HG02623 (cell line): Measurements from ENCODE around the gene RXFP4.
"Not testable (repeated sequence)": the region's sequence is repeated elsewhere in the genome, so short reads cannot be mapped to it uniquely, and the experiment has no call there.

Source experiments
- ATAC-seq: cut with Tn5 transposase; IDR thresholded peaks from one replicate; pipeline ENCODE4 v1.9.1; 2021; ENCODE audit warnings: moderate library complexity; ENCODE audit not compliant: unreplicated experiment

RXFP4 gene

DNA sequence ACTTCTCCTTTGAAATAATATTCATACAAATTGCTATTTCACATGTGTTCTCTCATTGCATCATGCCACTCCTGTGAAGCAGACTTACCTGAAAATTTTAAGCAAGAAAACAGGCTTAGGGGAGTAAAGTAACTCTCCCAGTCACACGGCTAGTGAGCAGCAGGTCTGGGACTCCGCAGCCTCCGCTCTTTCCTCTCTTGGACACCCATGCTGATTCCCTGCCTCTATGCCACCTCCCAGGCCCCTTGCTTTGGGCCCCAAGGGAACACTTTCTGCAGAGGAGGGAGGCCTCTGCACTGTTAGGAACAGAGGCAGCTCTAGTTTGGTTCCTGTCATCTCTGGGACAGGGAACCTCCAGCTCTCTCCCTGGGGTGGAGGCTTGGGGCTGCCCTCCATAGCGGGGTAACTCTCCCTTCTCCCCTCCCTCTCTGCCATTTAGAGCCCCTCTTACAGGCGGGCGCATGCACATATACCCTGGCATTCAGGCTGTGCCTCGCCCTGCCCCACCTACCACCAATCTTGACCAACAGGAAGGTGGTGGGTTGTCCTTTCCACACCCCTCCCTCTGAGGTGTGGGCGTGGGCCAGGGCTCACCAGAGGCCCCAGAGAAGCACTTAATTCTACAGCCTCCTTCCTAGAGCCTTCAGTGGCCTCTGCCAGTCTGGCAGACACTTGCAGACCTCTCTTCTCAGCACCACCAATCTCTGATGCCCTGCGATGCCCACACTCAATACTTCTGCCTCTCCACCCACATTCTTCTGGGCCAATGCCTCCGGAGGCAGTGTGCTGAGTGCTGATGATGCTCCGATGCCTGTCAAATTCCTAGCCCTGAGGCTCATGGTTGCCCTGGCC lies at the start of gene RXFP4:
Gene RXFP4, plus strand, starts transcription at position 646 of the 852 bp plus-strand sequence. Its CDS starts 72 bp downstream, at position 718.
- ATAC-seq, result no peak

DNA sequence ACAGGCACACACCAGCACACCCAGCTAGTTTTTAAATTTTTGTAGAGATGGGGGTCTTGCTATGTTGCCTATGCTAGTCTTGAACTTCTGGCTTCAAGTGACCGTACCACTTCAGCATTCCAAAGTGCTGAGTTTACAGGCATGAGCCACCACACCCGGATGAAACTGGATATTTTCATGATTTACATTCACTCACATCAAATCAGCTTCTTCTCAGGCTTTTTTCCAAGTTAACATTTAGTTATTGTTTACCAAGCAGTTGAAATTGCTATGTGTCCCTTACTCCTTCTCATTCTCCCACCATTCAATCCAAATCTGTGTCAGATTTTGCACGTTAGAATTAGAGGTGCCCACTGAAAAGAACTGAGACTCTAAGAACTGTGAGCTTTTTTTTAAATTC lies 48.6 kb upstream of the RXFP4 start:
- ATAC-seq, result no peak

DNA sequence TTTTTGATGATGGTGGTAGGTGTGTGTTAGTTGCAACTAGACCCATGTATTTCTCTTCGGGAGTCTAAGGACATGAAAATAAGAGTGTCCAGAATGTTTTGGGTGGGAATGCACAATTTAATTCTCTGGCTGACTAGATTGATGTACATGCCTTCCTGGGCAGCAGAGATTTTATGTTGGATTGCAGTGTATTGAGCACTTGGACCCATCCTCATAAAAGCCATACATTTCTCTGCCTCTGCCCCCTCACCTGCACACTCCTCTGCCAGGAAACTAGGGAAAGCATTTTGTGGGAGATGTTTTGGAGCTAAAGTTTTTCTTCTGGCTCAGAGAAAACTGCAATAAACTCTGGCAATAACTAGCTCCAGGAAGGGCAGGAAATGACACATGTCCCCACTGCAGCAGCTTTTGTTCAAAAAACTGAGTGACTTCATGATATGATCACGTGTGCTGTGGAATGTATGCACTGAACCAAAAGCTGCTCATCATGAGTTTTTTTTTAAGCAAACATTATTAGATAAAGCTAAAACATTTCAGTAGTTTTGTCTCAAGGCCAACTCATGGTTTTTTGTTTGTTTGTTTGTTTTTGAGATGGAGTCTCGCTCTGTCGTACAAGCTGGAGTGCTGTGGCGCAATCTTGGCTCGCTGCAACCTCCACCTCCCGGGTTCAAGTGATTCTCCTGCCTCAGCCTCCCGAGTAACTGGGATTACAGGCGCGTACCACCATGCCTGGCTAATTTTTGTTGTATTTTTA lies 47.9 kb upstream of the RXFP4 start:
- no peak for ATAC-seq

GRCh38 chr1:155895617-155896016 lies 45.8 kb upstream of the RXFP4 start:
- ATAC-seq, result not testable (repeated sequence)

GRCh38 chr1:155896476-155896875 lies 45.0 kb upstream of the RXFP4 start:
- not testable (repeated sequence) for ATAC-seq

- ATAC-seq, result no peak
These were observed 43.7 kb upstream of the RXFP4 start for GRCh38 chr1:155897746-155898145.

DNA sequence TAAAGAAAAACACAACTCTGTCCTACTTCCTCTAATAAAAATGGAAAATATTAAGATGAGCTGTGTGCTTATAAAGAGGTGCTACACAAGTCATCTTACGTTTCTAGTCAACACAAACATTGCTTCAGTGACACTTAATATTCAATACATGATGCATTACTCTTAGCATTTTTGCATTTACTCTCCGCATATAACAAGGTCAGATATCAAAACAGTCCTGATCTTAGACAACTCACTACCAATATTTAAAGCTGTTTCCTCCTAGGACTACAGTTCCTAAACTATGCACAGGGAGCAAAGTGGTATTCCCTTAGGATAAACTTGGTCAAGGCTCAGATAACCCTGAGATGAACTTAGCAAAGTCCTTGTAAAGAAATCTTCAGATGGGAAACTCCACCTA lies 42.5 kb upstream of the RXFP4 start:
- ATAC-seq, result no peak

GRCh38 chr1:155899683-155900082 lies 41.8 kb upstream of the RXFP4 start:
- ATAC-seq, result no peak

DNA sequence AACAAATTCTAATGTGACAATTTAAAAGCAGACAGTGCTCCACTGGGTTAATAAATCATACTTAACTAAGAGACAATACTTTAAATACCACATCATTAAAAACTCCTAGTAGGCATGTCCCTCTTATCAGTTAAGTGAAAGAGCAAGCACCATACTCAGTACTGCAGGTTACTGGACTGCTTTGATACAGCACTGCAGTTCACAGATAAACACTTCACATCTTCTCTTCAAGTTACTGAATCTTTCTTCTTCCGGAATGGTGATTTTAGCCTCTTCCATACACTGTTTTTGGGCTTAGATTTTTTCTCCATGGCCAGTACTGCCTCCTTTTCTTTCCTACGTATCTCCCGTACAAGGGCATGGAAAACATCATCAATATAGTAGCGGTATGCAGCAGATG lies 41.3 kb upstream of the RXFP4 start:
- no peak for ATAC-seq

DNA sequence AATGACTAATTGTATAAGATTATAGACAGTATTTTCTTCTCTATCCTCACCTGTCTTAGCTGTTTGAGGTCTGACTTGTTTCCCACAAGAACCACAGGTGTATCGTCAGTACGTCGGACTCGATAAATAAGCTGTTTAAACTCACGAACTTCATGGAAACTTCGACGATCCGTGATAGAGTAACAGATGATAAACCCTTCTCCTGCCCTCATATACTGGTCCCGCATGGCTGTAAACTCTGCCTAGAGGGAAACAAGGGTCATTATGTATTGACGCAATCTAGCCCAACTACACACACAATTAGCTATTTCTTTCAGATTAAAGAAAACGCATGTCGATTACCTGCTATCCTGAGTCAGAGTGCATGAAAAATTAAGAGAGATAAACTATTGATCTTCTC lies 37.2 kb upstream of the RXFP4 start:
- ATAC-seq, result no peak

DNA sequence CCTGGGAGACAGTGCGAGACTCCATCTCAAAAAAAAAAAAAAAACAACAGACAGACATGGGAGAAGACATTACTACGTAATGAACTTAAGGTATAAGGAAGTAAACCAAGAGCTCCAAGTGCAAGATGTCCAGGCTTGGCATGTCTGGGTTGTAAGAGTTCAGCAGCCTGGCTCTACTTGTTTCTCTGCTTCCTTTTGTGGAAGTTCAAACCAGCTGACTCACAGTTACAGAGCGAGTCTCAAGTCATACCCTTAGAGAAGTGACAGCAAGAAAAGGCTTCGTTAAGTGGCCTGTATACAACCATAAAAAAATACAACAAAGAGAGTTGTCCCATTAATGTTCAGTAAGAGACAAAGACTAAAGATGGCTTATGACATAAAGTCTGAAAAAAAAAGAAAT lies 31.5 kb upstream of the RXFP4 start:
- no peak for ATAC-seq

DNA sequence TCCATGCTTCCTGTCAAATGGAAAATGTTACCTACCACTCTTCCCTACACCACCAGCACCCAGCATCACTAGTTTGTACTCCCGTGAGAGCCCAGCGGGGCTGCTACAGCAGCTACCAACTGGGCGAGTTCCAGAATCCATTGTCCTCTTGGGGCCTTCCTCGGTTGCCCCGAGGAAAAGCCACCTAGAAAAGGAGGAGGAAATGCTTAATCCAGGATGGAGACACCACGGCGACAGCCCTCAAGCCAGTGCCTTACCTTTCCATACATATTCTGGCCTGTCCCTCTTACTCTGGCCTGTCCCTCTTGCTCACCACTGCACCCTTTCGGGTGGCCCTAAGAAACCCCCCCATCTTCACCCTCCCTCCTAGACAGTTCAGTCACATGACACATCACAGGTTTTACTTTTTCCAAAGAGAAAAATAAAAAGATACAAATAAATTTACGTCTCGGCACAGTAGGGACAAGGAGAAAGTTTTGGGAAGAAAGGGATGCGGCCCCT lies 30.8 kb upstream of the RXFP4 start:
- ATAC-seq, result peak; percentile 18

DNA sequence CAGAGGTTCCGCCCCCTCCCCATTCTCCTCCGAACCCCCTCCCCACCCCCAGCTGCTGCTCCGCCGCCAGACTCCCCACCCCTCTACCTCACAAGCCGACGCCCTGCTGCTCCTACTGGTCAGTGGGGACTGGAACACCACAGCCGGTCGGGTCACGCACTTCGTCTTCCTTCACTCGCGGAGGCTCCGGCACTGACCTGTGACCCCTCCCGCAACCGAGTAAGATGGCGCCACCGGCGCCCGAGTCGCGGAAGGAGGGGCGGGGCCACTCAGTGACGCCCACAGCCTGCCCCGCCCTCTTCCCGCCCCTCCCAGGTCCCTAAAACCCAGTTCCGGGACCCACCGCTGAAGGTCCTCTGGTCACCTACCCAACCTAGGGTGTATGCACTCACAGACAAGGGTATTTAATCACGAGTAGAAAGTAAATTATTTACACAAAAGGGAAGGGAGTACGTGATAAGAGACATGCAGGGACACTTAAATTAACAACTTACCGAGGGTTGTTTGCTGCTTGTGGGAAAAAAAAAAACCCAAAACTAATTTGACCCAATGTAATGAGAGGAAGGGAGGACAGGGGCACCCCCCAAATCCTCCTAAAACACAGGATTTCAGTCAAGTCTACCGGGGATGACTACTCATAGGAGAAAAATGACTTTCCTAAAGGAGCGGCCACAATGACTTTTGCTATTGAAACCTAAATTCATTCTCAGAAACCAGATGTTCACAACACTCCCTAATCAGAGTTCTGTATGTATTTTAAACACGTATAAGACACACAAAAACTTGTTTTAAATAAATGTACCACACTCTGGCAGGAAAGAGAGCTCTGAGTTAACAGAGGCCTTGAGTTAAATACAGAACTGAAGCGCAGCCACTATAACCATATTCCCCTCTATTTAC lies 30.0 kb upstream of the RXFP4 start, which contains the start of gene RIT1:
Gene RIT1, minus strand, starts transcription at position 194 of the 900 bp plus-strand sequence. CDS start 588 bp downstream, outside the sequence.
- ATAC-seq, result peak; percentile 58

GRCh38 chr1:155912056-155912536 lies 29.3 kb upstream of the RXFP4 start:
- ATAC-seq, result no peak

DNA sequence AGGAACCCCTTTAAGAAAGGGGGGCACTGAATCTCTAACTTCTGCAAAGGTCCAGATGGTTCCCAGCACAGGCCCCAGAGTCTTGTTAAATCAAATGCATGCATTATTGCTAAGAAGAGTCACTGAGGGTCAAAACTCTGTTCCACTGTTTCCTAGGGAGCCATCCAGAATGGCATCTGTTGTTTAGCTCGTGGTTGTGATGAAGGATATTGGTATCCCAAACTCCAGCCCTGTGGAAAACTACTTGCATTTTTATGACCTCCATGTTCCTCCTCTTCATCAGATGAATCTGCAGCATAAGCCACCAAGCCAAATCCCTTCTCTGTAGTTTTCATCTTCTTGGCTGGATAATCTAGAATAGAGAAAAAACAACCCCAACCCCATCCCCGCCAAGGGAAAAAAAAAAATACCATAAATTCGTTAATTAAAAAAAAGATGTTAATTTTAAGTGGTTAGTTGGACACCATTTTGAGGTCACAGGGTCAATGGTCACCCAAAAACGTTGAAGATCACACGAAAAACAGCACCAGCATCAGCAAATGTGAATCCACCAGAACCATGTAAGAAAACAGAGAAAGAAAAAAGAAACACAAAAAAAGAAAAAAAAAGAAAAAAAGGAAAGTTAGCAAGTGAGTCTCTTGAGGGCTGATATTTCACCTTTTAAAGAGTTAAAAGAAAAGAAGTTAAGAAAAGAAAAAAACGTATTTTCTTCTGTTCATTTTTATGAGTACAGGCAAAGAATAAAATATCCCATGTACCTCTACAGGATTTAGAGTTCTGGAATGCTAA lies 27.3 kb upstream of the RXFP4 start:
- no peak for ATAC-seq

GRCh38 chr1:155918660-155919059 lies 22.8 kb upstream of the RXFP4 start:
- ATAC-seq, result no peak

GRCh38 chr1:155919801-155920200 lies 21.6 kb upstream of the RXFP4 start:
- no peak for ATAC-seq

DNA sequence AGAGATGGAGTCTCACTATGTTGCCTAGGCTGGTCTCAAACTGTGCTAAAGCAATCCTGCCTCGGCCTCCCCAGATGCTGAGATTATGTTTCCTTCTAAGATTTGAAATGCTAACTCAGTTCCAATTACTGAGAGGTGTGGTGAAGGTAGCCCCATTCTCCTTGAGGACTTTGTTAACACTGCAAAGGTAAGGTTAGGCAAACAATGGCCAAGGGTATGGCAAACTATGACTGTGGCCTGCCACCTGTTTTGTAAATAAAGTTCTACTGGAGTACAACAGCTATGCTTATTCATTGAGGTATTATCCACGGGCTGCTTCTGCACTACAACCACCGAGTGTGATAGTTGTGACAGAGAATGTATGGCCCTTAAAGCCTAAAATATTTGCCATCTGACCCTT lies 20.7 kb upstream of the RXFP4 start:
- ATAC-seq, result no peak

GRCh38 chr1:155925506-155925905 lies 15.9 kb upstream of the RXFP4 start:
- ATAC-seq, result no peak

DNA sequence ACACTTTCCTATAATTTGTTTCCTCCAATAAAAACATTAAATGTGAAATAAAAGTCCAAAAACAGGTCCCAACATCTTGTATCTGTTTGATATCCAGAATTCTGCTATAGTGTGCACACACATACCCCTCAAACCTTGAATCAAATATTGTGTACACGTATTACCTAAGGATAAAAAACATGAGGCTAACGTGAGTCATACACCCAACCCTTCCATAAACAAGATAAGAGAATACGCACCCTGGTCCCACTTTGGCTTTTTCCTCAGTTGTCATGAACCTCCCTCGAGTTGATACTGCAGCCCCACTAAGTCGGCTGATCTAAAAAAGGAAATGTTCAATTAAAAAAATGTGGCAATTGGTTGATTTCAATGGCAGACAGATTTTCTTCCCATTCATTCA lies 12.4 kb upstream of the RXFP4 start:
- no peak for ATAC-seq
